Aortic smooth muscle cell (primary cell): ENCODE results near the gene MPV17L. TPM values are rescaled to one million over a fixed set of nuclear protein-coding genes. Genes with fewer than 3 reads are reported as not detected.

Experiments used
- total RNA-seq: library from RNA; depleted of rRNA; stranded (reverse); fragments of >200 nt; gene quantifications from 2 replicates; pipeline ENCODE4 v1.2.3, GENCODE V29; 2014

Gene MPV17L
- total RNA-seq = 0.44 and 0.53 TPM in 2 replicates

GRCh38 chr16:15395631-15396508 lies at the start of gene MPV17L:
TSS of gene MPV17L (plus strand) at chr16:15395754. CDS start at chr16:15395898, 144 bp downstream.

GRCh38 chr16:15378194-15378593 lies 17.4 kb upstream of the MPV17L start, which contains the start of gene NPIPA5:
TSS of gene NPIPA5 (minus strand) at chr16:15378294. CDS start at chr16:15378294, 0 bp downstream.

GRCh38 chr16:15434425-15435215 lies 39.1 kb downstream of the MPV17L start, which contains the start of gene BMERB1:
TSS of gene BMERB1 (plus strand) at chr16:15434588. CDS start at chr16:15434654, 66 bp downstream.

Other genes starting within 250 kb of the MPV17L start
- gene NPIPA5, start 17.5 kb upstream of the MPV17L start, total RNA-seq = 1.5 and 2.8 TPM in 2 replicates
- gene BMERB1, start 38.8 kb downstream of the MPV17L start, total RNA-seq = 41.8 and 55.6 TPM in 2 replicates
- gene MARF1, start 247.4 kb downstream of the MPV17L start, total RNA-seq = 10.3 and 15.2 TPM in 2 replicates